Cardiac muscle cell (in vitro differentiated cells and primary cell): Measurements from ENCODE around the gene PLXNA2. TPM values are rescaled to one million over a fixed set of nuclear protein-coding genes. Genes with fewer than 3 reads are reported as not detected.

Experiments used
- DNase-seq, 2 donors: peaks; one replicate each; pipeline versions ENCODE4 v3.0.0 to v3.0.0-alpha.2; 2010 to 2017; ENCODE audit warnings: low read depth in 1 of 2, low spot score in 1 of 2
- H3K27ac ChIP-seq: fragments of 200-600 bp; sonication (generic); 2 replicates; pipeline ENCODE4 v1.5.1; 2016
- H3K27me3 ChIP-seq: fragments of 200-600 bp; sonication (generic); 2 replicates; pipeline ENCODE4 v1.6.0; 2016; ENCODE audit warnings: control low read depth
- H3K36me3 ChIP-seq: fragments of 200-600 bp; sonication (generic); 2 replicates; pipeline ENCODE4 v1.5.1; 2016; ENCODE audit warnings: control low read depth
- H3K4me1 ChIP-seq: fragments of 200-600 bp; sonication (generic); 2 replicates; pipeline ENCODE4 v1.8.1; 2017; ENCODE audit warnings: low read depth, mild to moderate bottlenecking, mixed run types
- H3K4me3 ChIP-seq: fragments of 200-600 bp; sonication (generic); 2 replicates; pipeline ENCODE4 v1.5.1; 2016; ENCODE audit warnings: mild to moderate bottlenecking
- H3K9me3 ChIP-seq: fragments of 200-600 bp; sonication (generic); 2 replicates; pipeline ENCODE4 v1.5.1; 2017; ENCODE audit warnings: low read depth, mild to moderate bottlenecking, control low read depth
- polyA plus RNA-seq: library from polyadenylated mRNA; unstranded; fragments of >200 nt; fragmentation: Nextera tagmentation; extraction: Ambion mirVana; gene quantifications from 2 replicates; pipeline ENCODE4 v1.2.1, GENCODE V29; 2016
- total RNA-seq: library from RNA; depleted of rRNA; stranded (reverse); fragments of >200 nt; gene quantifications from 2 replicates; pipeline ENCODE4 v1.2.3, GENCODE V29; 2016
- TF ChIP-seq, protein P1 (sequence below): IDR thresholded peaks from 2 replicates; pipeline ENCODE4 v1.5.1; 2012; ENCODE audit warnings: low read depth, mild to moderate bottlenecking, low read length

Gene PLXNA2
- total and polyA plus RNA-seq, 2 experiments from 2014 or later, result 23.2 to 55.3 TPM

DNA sequence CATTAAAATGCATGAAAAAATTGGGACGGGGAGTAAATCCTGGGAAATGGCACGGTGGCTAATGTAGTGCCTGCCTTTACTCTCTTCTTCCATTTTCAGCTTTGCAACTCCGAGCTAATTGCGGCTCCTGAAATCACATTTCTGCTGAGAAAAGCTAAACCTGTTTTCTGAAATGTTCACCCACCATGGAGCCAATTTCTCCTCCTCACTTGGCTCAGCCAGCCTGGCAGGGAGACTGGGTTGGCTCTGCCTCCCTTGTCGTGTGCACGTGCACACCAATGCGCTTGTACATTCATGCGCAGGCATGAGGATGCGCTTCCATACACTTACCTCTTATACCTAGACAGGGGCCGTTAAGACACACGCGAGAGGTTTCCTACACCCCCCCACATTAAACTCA is 165.4 kb downstream of the PLXNA2 start:
- no peak for DNase-seq
- H3K4me1 ChIP-seq, result peaks cover 25% of the 10 kb centered on the region
- H3K36me3 ChIP-seq, result peaks cover 10% of the 10 kb centered on the region
- H3K9me3 ChIP-seq, result no peaks in the 10 kb centered on the region
- no peak overlapping the region for H3K27ac ChIP-seq
- H3K4me3 ChIP-seq, result no peak overlapping the region
- no peaks in the 10 kb centered on the region for H3K27me3 ChIP-seq
- TF ChIP-seq, protein P1, sequence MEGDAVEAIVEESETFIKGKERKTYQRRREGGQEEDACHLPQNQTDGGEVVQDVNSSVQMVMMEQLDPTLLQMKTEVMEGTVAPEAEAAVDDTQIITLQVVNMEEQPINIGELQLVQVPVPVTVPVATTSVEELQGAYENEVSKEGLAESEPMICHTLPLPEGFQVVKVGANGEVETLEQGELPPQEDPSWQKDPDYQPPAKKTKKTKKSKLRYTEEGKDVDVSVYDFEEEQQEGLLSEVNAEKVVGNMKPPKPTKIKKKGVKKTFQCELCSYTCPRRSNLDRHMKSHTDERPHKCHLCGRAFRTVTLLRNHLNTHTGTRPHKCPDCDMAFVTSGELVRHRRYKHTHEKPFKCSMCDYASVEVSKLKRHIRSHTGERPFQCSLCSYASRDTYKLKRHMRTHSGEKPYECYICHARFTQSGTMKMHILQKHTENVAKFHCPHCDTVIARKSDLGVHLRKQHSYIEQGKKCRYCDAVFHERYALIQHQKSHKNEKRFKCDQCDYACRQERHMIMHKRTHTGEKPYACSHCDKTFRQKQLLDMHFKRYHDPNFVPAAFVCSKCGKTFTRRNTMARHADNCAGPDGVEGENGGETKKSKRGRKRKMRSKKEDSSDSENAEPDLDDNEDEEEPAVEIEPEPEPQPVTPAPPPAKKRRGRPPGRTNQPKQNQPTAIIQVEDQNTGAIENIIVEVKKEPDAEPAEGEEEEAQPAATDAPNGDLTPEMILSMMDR, result no peak

DNA sequence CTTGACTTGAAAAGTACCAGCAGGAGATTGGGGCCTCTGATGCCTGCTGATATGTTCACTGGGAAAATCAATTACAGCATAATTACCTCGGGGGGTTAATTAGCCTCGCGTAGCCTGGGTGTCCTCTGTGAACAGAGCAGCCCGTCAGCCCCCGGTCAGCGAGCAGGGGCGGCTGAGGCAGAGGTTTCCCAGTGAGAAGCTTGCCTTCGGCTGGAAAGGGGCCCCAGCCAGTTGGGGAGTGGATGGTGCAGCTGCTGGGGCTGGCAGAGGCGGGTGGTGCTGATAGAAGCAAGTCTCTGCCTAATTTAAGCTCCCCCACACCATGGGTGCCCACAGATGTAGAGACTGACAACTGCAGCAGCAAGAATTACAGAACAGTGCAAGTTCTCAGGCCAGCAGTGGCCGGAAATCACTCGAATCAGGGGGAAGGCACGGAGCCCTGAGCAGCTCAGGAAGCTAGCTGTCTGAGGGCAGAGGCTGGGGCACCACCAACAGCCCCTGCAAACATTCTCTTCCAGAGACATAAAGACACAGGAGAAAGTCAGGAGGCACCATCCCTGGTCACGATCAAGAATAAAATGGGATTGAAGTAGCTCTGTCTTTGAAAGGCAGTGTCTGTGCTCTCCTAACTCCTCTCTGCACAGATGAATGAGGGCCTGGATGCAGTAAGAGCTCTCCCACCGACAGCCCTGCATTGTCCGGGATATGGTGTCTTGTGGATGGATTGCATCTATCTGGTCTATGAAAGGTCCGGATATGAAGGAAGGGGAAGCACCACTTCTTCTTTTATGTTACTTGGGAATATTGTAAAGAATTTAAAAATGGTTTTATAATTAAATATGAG is 166.7 kb downstream of the PLXNA2 start:
- H3K36me3 ChIP-seq, result peaks cover 17% of the 10 kb centered on the region
- no peaks in the 10 kb centered on the region for H3K27me3 ChIP-seq
- TF ChIP-seq, protein P1, result no peak
- H3K4me1 ChIP-seq, result peaks cover 15% of the 10 kb centered on the region
- H3K9me3 ChIP-seq, result no peaks in the 10 kb centered on the region
- no peak overlapping the region for H3K4me3 ChIP-seq
- no peak for DNase-seq
- no peak overlapping the region for H3K27ac ChIP-seq

DNA sequence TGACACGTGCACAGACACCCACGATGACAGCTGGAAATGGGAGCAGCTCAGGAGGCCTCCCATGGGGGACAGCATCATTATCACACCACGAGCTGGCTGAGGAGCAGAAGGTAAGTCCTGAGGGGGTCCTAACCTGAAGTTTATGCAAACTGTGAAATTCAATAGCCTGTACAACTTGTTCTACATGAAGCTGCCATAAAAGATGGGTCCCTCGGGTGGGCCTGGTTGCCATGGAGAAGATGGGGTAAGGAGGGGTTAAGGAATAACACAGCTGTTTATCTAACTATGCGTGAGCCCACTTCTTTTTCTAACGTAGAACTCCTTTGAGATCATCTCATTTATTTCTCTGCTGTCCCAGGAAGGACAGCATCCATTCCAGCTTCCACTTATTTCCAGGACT is 169.8 kb downstream of the PLXNA2 start:
- TF ChIP-seq, protein P1, result no peak
- no peaks in the 10 kb centered on the region for H3K4me1 ChIP-seq
- no peak for DNase-seq
- H3K4me3 ChIP-seq, result no peak overlapping the region
- no peaks in the 10 kb centered on the region for H3K27me3 ChIP-seq
- peaks cover 20% of the 10 kb centered on the region for H3K36me3 ChIP-seq
- no peak overlapping the region for H3K27ac ChIP-seq
- H3K9me3 ChIP-seq, result no peaks in the 10 kb centered on the region

DNA sequence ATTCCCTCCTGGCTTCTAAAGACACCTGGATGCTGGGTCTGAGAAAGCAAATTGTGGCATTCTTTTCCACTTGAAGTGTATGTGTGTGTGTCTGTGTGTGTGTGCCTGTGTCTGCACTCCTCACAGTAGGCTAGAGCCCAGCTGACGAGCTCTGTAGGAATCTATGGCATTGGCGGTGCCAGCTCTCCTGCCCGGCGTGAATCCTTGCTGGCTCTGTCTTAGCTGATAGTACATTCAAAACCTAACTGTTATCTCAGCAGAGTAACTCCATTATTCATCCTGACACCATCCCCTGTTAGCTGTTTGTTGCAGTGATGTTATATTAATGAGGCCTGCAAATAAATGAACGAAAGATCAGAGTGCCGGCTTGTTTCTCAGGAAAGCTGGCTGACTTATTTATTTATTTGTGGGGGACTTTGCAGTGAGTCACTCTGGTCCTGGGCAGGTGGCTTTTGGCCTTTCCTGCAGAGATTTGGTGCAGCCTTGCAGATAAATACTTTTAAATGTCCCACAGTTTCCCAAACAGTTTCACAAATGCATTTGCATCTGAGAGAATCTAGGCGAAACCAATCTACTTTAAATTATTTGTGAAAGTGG is 172.7 kb downstream of the PLXNA2 start:
- H3K27ac ChIP-seq, result no peak overlapping the region
- no peaks in the 10 kb centered on the region for H3K9me3 ChIP-seq
- H3K4me3 ChIP-seq, result no peak overlapping the region
- peaks cover 20% of the 10 kb centered on the region for H3K36me3 ChIP-seq
- H3K27me3 ChIP-seq, result no peaks in the 10 kb centered on the region
- no peak for DNase-seq
- no peaks in the 10 kb centered on the region for H3K4me1 ChIP-seq
- TF ChIP-seq, protein P1, result no peak

DNA sequence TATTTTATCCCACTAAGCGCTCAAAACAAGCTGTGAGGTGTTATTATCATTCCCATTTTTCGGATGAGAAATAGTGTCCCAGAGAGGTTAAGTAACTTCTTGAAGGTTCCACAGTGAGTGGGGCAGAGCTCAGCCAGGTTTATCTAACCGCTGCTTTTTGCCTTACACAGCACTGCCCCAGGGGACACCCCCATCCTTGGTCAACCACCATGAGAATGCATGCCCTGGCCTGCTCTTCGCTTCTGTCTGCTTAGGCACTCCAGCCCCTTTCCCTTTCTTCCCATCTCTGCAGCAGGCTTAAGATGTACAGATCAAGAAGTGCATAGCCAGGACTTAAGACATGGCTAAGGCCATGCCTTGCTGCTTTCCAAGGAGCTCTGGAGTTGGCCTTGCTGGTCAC is 174.3 kb downstream of the PLXNA2 start:
- Histone ChIP-seq H3K27ac (no peak overlapping the region), H3K9me3 (no peaks in the 10 kb centered on the region), H3K36me3 (peaks cover 20% of the 10 kb centered on the region), H3K27me3 (no peaks in the 10 kb centered on the region), H3K4me1 (no peaks in the 10 kb centered on the region), H3K4me3 (no peak overlapping the region)
- TF ChIP-seq, protein P1, result no peak
- no peak for DNase-seq
